OCI-LY1 (cell line): Measurements from ENCODE around the gene ZDHHC11.
"Not testable (repeated sequence)": the region's sequence is repeated elsewhere in the genome, so short reads cannot be mapped to it uniquely, and the experiment has no call there.

Experiments used
- H2AFZ ChIP-seq: fragments of 200-600 bp; sonication (generic), shearing (Covaris generic); 2 replicates; pipeline ENCODE4 v1.6.0; 2014; ENCODE audit warnings: antibody characterized with exemption, mild to moderate bottlenecking, low read length
- H3F3A ChIP-seq: fragments of 200-600 bp; sonication (generic), shearing (Covaris generic); 2 replicates; pipeline ENCODE4 v1.6.0; 2014; ENCODE audit warnings: mild to moderate bottlenecking, antibody characterized with exemption, low read length, moderate library complexity; ENCODE audit not compliant: insufficient read depth
- H3K27ac ChIP-seq: fragments of 200-600 bp; sonication (generic); 2 replicates; pipeline ENCODE4 v1.5.1; 2014; ENCODE audit warnings: low read length, mixed run types, mild to moderate bottlenecking, low read depth; ENCODE audit not compliant: poor library complexity, severe bottlenecking
- H3K27me3 ChIP-seq: fragments of 200-600 bp; sonication (generic); 2 replicates; pipeline ENCODE4 v1.6.0; 2014; ENCODE audit warnings: antibody characterized with exemption, mild to moderate bottlenecking, low read length, moderate library complexity; ENCODE audit not compliant: insufficient read depth
- H3K36me3 ChIP-seq: fragments of 200-600 bp; sonication (generic); 2 replicates; pipeline ENCODE4 v1.6.1; 2014; ENCODE audit warnings: mild to moderate bottlenecking, antibody characterized with exemption, low read length, moderate library complexity, mixed read lengths; ENCODE audit not compliant: insufficient read depth
- H3K4me1 ChIP-seq: fragments of 200-600 bp; sonication (generic); 2 replicates; pipeline ENCODE4 v1.5.1; 2014; ENCODE audit warnings: mild to moderate bottlenecking, low read length, moderate library complexity; ENCODE audit not compliant: insufficient read depth, severe bottlenecking
- H3K4me2 ChIP-seq: fragments of 200-600 bp; sonication (generic), shearing (Covaris generic); 2 replicates; pipeline ENCODE4 v1.6.1; 2014; ENCODE audit warnings: low read length
- H3K4me3 ChIP-seq: fragments of 200-600 bp; sonication (generic); 2 replicates; pipeline ENCODE4 v1.5.1; 2014; ENCODE audit warnings: low read length, low read depth, mild to moderate bottlenecking, mixed read lengths; ENCODE audit not compliant: poor library complexity, severe bottlenecking
- H3K79me2 ChIP-seq: fragments of 200-600 bp; shearing (Covaris generic); 2 replicates; pipeline ENCODE4 v1.6.1; 2016; ENCODE audit warnings: mixed run types, low read length, mixed read lengths; ENCODE audit not compliant: insufficient read depth
- H3K9ac ChIP-seq: fragments of 200-600 bp; sonication (generic), shearing (Covaris generic); 2 replicates; pipeline ENCODE4 v1.6.1; 2014; ENCODE audit warnings: mild to moderate bottlenecking, low read length, mixed read lengths
- H3K9me2 ChIP-seq: fragments of 200-600 bp; sonication (generic), shearing (Covaris generic); 2 replicates; pipeline ENCODE4 v1.6.1; 2014; ENCODE audit warnings: low read depth, mild to moderate bottlenecking, low read length, mixed read lengths
- H3K9me3 ChIP-seq: fragments of 200-600 bp; shearing (Covaris generic); 2 replicates; pipeline ENCODE4 v1.6.1; 2014; ENCODE audit warnings: low read length, mixed read lengths
- H4K20me1 ChIP-seq: fragments of 200-600 bp; sonication (generic), shearing (Covaris generic); 2 replicates; pipeline ENCODE4 v1.6.0; 2016; ENCODE audit warnings: mild to moderate bottlenecking, low read length; ENCODE audit not compliant: insufficient read depth
- CTCF ChIP-seq: fragments of 200-600 bp; sonication (generic), shearing (Covaris generic); IDR thresholded peaks from 2 replicates; pipeline ENCODE4 v1.5.1; 2017; ENCODE audit warnings: mild to moderate bottlenecking, antibody characterized with exemption, low read length, moderate library complexity, mixed read lengths
- EZH2 ChIP-seq: fragments of 200-600 bp; sonication (generic), shearing (Covaris generic); IDR thresholded peaks from 2 replicates; pipeline ENCODE4 v1.8.0; 2017; ENCODE audit warnings: borderline replicate concordance, mixed run types, mild to moderate bottlenecking, antibody characterized with exemption, low read length, moderate library complexity, mixed read lengths

The ZDHHC11 gene

GRCh38 chr5:756171-756570 is 94.6 kb downstream of the ZDHHC11 start:
- TF ChIP-seq EZH2 (no peak), CTCF (no peak)
- H2AFZ ChIP-seq: no peak overlapping the region

GRCh38 chr5:754143-754632 is 96.6 kb downstream of the ZDHHC11 start:
- H3K27ac ChIP-seq, H3K4me3 ChIP-seq, H3K79me2 ChIP-seq, H3K27me3 ChIP-seq, H3F3A ChIP-seq, H4K20me1 ChIP-seq, H3K4me1 ChIP-seq, H3K9ac ChIP-seq, H3K9me3 ChIP-seq, H2AFZ ChIP-seq, H3K36me3 ChIP-seq, H3K4me2 ChIP-seq, H3K9me2 ChIP-seq: not testable (repeated sequence)

More at GRCh38 chr5:756171-756570, 94.6 kb downstream of the ZDHHC11 start:
- no peaks in the 10 kb centered on the region for H4K20me1 ChIP-seq
- no peaks in the 10 kb centered on the region for H3F3A ChIP-seq
- H3K36me3 ChIP-seq: no peaks in the 10 kb centered on the region
- H3K27me3 ChIP-seq: no peaks in the 10 kb centered on the region
- no peak overlapping the region for H3K4me2 ChIP-seq
- no peaks in the 10 kb centered on the region for H3K79me2 ChIP-seq
- H3K4me1 ChIP-seq: no peaks in the 10 kb centered on the region
- no peak overlapping the region for H3K4me3 ChIP-seq
- H3K9ac ChIP-seq: no peak overlapping the region
- H3K9me2 ChIP-seq: no peaks in the 10 kb centered on the region
- no peaks in the 10 kb centered on the region for H3K9me3 ChIP-seq
- no peak overlapping the region for H3K27ac ChIP-seq

- not testable (repeated sequence) for H3K9me3 ChIP-seq, H3K9ac ChIP-seq, H3K4me3 ChIP-seq, H3K27me3 ChIP-seq, H3K36me3 ChIP-seq, H3K9me2 ChIP-seq, H3K27ac ChIP-seq, H3K4me2 ChIP-seq, H3K4me1 ChIP-seq, H3K79me2 ChIP-seq, H3F3A ChIP-seq, H4K20me1 ChIP-seq, H2AFZ ChIP-seq
These were observed 97.1 kb downstream of the ZDHHC11 start for GRCh38 chr5:753567-754142.

- H4K20me1 ChIP-seq, H2AFZ ChIP-seq, H3K4me1 ChIP-seq, H3K9ac ChIP-seq, H3K4me2 ChIP-seq, H3K79me2 ChIP-seq, H3F3A ChIP-seq, H3K9me3 ChIP-seq, H3K4me3 ChIP-seq, H3K27me3 ChIP-seq, H3K36me3 ChIP-seq, H3K9me2 ChIP-seq, H3K27ac ChIP-seq: not testable (repeated sequence)
These were observed 98.2 kb downstream of the ZDHHC11 start for GRCh38 chr5:752532-753115.

GRCh38 chr5:751992-752391 is 98.8 kb downstream of the ZDHHC11 start:
- not testable (repeated sequence) for H3K4me3 ChIP-seq, H2AFZ ChIP-seq, H3K4me2 ChIP-seq, H3K79me2 ChIP-seq, H3K36me3 ChIP-seq, H3K27ac ChIP-seq, H3K27me3 ChIP-seq, H4K20me1 ChIP-seq, H3K9ac ChIP-seq, H3K9me2 ChIP-seq, H3K4me1 ChIP-seq, H3K9me3 ChIP-seq, H3F3A ChIP-seq
